ENCODE data around the gene RFX4. TPM values are rescaled to one million over a fixed set of nuclear protein-coding genes. Genes with fewer than 3 reads are reported as not detected.

Gene RFX4
- total RNA-seq, 1 experiment from 2014 or later: not detected

DNA sequence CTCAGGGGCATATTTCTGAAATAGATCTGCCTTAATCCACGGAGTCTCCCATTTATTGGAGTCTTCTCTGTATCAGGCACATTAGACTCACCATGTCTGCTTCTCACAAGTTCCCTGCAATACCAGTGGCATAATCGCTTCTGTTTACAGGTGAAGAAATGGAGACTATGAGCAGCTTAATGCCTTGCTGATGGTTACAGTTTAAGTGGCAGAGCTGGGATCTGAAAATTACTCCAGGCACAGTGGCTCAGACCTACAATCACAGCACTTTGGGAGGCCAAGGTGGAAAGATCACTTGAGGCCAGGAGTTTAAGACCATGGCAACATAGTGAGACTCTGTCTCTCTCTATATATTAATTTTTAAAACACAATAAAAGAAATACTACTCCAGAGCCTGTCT, 184.4 kb downstream of the RFX4 start:
- DNase-seq (ENCODE audit: low spot score): no peak
- no peak overlapping the region for H3K27ac ChIP-seq (ENCODE audit: low read depth, low read length, poor library complexity, severe bottlenecking)
- BruUV-seq (replicated peaks): no TSS peak
- H3K4me3 ChIP-seq (ENCODE audit: low read depth, low read length, poor library complexity, severe bottlenecking): no peak overlapping the region
- TF ChIP-seq EZH2 (IDR thresholded peaks at IDR 0.05; ENCODE audit: borderline replicate concordance, low read depth, low read length, poor library complexity, severe bottlenecking) (no peak), CTCF (conservative IDR thresholded peaks at IDR 0.05; ENCODE audit: low read depth, low read length) (no peak)
- H3K27me3 ChIP-seq (replicated peaks; ENCODE audit: insufficient read depth, low read depth, low read length, poor library complexity): no peaks in the 10 kb centered on the region
- no peaks in the 10 kb centered on the region for H3K36me3 ChIP-seq (ENCODE audit: insufficient read depth, low read length, poor library complexity, severe bottlenecking)
- intact Hi-C loops (cut with micrococcal nuclease; ENCODE audit: unreplicated experiment): no loop called here
- H3K9me3 ChIP-seq (ENCODE audit: low read depth, low read length, poor library complexity, severe bottlenecking): no peaks in the 10 kb centered on the region
- ChIA-PET CTCF (no interaction called here), POLR2A (ENCODE audit: low non-redundant PET) (no interaction called here)
- H3K4me1 ChIP-seq (ENCODE audit: insufficient read depth, low read length, poor library complexity, severe bottlenecking): peaks cover 38% of the 10 kb centered on the region

DNA sequence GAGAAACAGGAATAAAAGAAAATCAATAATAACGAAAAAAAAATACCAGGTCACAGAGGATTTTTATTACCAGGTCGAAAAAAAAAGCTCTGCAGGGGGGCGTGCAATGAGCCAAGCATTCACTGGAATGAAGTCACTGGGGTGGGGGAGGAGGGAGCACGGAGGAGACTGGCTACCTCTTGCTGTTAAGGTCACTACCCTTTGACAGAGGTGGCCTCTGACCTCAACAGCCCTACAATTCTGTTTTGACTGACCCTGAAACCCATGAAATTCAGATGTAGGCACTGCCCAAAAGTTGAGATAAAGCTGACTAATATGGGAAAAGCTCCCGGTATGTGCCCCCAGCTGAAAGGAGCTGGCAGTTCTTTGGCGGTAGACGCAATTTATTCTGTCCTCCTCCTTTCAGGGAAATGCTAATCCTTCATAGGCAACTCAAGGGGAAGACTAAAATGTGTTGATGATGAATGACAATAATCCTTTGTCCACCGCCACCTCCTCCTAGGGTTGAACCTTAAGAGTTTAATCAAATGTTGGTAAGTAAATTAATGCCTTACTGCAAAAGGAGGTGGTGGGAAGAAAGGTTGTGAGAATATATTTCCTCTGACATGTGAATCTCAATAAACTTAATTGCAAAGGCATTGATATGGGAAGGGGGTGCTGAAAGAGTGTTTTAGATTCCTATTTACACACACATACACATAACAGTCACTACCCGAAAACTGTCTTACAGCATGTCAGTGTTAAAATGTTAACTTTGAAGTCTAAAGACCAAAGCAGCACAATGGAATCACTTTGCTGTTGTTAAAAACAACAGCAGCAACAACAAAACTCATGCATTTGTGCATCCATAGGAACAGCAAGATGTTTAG, 185.4 kb downstream of the RFX4 start:
- intact Hi-C loops (cut with micrococcal nuclease; ENCODE audit: unreplicated experiment): no loop called here
- Histone ChIP-seq H3K27me3 (replicated peaks; ENCODE audit: insufficient read depth, low read depth, low read length, poor library complexity) (no peaks in the 10 kb centered on the region), H3K27ac (ENCODE audit: low read depth, low read length, poor library complexity, severe bottlenecking) (no peak overlapping the region), H3K4me3 (ENCODE audit: low read depth, low read length, poor library complexity, severe bottlenecking) (no peak overlapping the region), H3K36me3 (ENCODE audit: insufficient read depth, low read length, poor library complexity, severe bottlenecking) (no peaks in the 10 kb centered on the region), H3K4me1 (ENCODE audit: insufficient read depth, low read length, poor library complexity, severe bottlenecking) (peaks cover 38% of the 10 kb centered on the region), H3K9me3 (ENCODE audit: low read depth, low read length, poor library complexity, severe bottlenecking) (no peaks in the 10 kb centered on the region)
- BruUV-seq (replicated peaks): no TSS peak
- peak; percentile 16 for DNase-seq (ENCODE audit: low spot score)
- CTCF ChIA-PET: no interaction called here
- TF ChIP-seq EZH2 (IDR thresholded peaks at IDR 0.05; ENCODE audit: borderline replicate concordance, low read depth, low read length, poor library complexity, severe bottlenecking): no peak
- TF ChIP-seq CTCF (conservative IDR thresholded peaks at IDR 0.05; ENCODE audit: low read depth, low read length): no peak
- POLR2A ChIA-PET (ENCODE audit: low non-redundant PET): no interaction called here

DNA sequence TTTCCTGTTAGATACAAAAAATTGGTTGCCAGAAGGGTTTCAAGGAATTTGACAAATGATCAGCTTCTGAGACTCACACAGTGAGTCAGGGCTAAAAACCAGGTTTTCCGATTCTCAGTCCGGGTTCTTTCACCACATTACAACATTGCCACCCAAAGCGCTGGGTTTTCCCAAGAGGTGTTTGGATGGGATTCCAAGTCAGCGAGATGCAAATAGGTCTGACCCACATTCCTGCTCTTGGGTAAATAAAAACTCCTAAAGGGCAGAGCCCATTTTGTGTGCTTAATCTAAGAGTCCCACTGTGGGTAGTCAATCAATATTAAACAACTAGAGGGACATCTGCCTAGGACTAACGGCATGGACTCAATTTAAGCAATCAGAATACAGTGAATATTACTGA, 186.3 kb downstream of the RFX4 start:
- Histone ChIP-seq H3K9me3 (ENCODE audit: low read depth, low read length, poor library complexity, severe bottlenecking) (no peaks in the 10 kb centered on the region), H3K36me3 (ENCODE audit: insufficient read depth, low read length, poor library complexity, severe bottlenecking) (no peaks in the 10 kb centered on the region), H3K27ac (ENCODE audit: low read depth, low read length, poor library complexity, severe bottlenecking) (no peak overlapping the region), H3K27me3 (replicated peaks; ENCODE audit: insufficient read depth, low read depth, low read length, poor library complexity) (no peaks in the 10 kb centered on the region), H3K4me3 (ENCODE audit: low read depth, low read length, poor library complexity, severe bottlenecking) (no peak overlapping the region), H3K4me1 (ENCODE audit: insufficient read depth, low read length, poor library complexity, severe bottlenecking) (peaks cover 38% of the 10 kb centered on the region)
- no TSS peak for BruUV-seq (replicated peaks)
- intact Hi-C loops (cut with micrococcal nuclease; ENCODE audit: unreplicated experiment): no loop called here
- no peak for TF ChIP-seq EZH2 (IDR thresholded peaks at IDR 0.05; ENCODE audit: borderline replicate concordance, low read depth, low read length, poor library complexity, severe bottlenecking)
- TF ChIP-seq CTCF (conservative IDR thresholded peaks at IDR 0.05; ENCODE audit: low read depth, low read length): no peak
- CTCF ChIA-PET: no interaction called here
- no peak for DNase-seq (ENCODE audit: low spot score)
- POLR2A ChIA-PET (ENCODE audit: low non-redundant PET): no interaction called here

All from A673 (cell line).